Measurements from ENCODE around the gene RDH8.

The RDH8 gene

GRCh38 chr19:10010247-10010691, 3.0 kb upstream of the RDH8 start, which contains the start of gene COL5A3:
Gene COL5A3, minus strand, starts transcription at chr19:10010504. Its CDS starts 119 bp downstream, at chr19:10010385.
- no peak for TF ChIP-seq SNAI2 (CRISPR knock-in tag; IDR thresholded peaks at IDR 0.05)
- no peak for TF ChIP-seq BACH2 (CRISPR knock-in tag; IDR thresholded peaks at IDR 0.05; ENCODE audit: borderline replicate concordance)
- no peak for TF ChIP-seq TCF4 (CRISPR knock-in tag; IDR thresholded peaks at IDR 0.05; ENCODE audit: borderline replicate concordance)
- no peak for TF ChIP-seq TSHZ2 (CRISPR knock-in tag; IDR thresholded peaks at IDR 0.05)
- no peak for TF ChIP-seq ESRRG (CRISPR knock-in tag; IDR thresholded peaks at IDR 0.05)
- no peak for TF ChIP-seq OSR1 (CRISPR knock-in tag; IDR thresholded peaks at IDR 0.05)
- TF ChIP-seq ZFP3 (CRISPR knock-in tag; IDR thresholded peaks at IDR 0.05) = no peak
- no peak for TF ChIP-seq RARB (CRISPR knock-in tag; IDR thresholded peaks at IDR 0.05)
- TF ChIP-seq GLIS3 (CRISPR knock-in tag; IDR thresholded peaks at IDR 0.05) = no peak
- no peak for TF ChIP-seq ZNF565 (CRISPR knock-in tag; conservative IDR thresholded peaks at IDR 0.05; ENCODE audit: low read depth)
- no peak for TF ChIP-seq TOX (CRISPR knock-in tag; IDR thresholded peaks at IDR 0.05; ENCODE audit: borderline replicate concordance)
- no peak for TF ChIP-seq CSRNP3 (CRISPR knock-in tag; IDR thresholded peaks at IDR 0.05)
- TF ChIP-seq ARNTL (CRISPR knock-in tag; IDR thresholded peaks at IDR 0.05; ENCODE audit: borderline replicate concordance, low read depth) = no peak
- no peak for TF ChIP-seq CSDC2 (CRISPR knock-in tag; IDR thresholded peaks at IDR 0.05)
- no peak for TF ChIP-seq ISL1 (CRISPR knock-in tag; IDR thresholded peaks at IDR 0.05)
- ATAC-seq = no peak

- no peak for TF ChIP-seq ARNTL (CRISPR knock-in tag; IDR thresholded peaks at IDR 0.05; ENCODE audit: borderline replicate concordance, low read depth)
- TF ChIP-seq ISL1 (CRISPR knock-in tag; IDR thresholded peaks at IDR 0.05) = no peak
- no peak for TF ChIP-seq TCF4 (CRISPR knock-in tag; IDR thresholded peaks at IDR 0.05; ENCODE audit: borderline replicate concordance)
- TF ChIP-seq SNAI2 (CRISPR knock-in tag; IDR thresholded peaks at IDR 0.05) = no peak
- TF ChIP-seq ESRRG (CRISPR knock-in tag; IDR thresholded peaks at IDR 0.05) = no peak
- no peak for TF ChIP-seq TOX (CRISPR knock-in tag; IDR thresholded peaks at IDR 0.05; ENCODE audit: borderline replicate concordance)
- no peak for TF ChIP-seq CREB5 (CRISPR knock-in tag; IDR thresholded peaks at IDR 0.05; ENCODE audit: low read depth)
- no peak for TF ChIP-seq POU6F1 (CRISPR knock-in tag; IDR thresholded peaks at IDR 0.05; ENCODE audit: borderline replicate concordance, low read depth)
- TF ChIP-seq ZFP3 (CRISPR knock-in tag; IDR thresholded peaks at IDR 0.05) = no peak
- no peak for ATAC-seq
These were observed 2.3 kb upstream of the RDH8 start for GRCh38 chr19:10010939-10011338.

GRCh38 chr19:10011974-10012373, 1.3 kb upstream of the RDH8 start:
- no peak for ATAC-seq
- TF ChIP-seq RARB (CRISPR knock-in tag; IDR thresholded peaks at IDR 0.05) (no peak), ZNF70 (CRISPR knock-in tag; IDR thresholded peaks at IDR 0.05) (no peak), ZFP3 (CRISPR knock-in tag; IDR thresholded peaks at IDR 0.05) (no peak), ESRRG (CRISPR knock-in tag; IDR thresholded peaks at IDR 0.05) (no peak), TOX (CRISPR knock-in tag; IDR thresholded peaks at IDR 0.05; ENCODE audit: borderline replicate concordance) (no peak), CSDC2 (CRISPR knock-in tag; IDR thresholded peaks at IDR 0.05) (no peak), ARNTL (CRISPR knock-in tag; IDR thresholded peaks at IDR 0.05; ENCODE audit: borderline replicate concordance, low read depth) (no peak), POU6F1 (CRISPR knock-in tag; IDR thresholded peaks at IDR 0.05; ENCODE audit: borderline replicate concordance, low read depth) (no peak), CREB5 (CRISPR knock-in tag; IDR thresholded peaks at IDR 0.05; ENCODE audit: low read depth) (no peak), OSR1 (CRISPR knock-in tag; IDR thresholded peaks at IDR 0.05) (no peak), ZNF565 (CRISPR knock-in tag; conservative IDR thresholded peaks at IDR 0.05; ENCODE audit: low read depth) (no peak), CSRNP3 (CRISPR knock-in tag; IDR thresholded peaks at IDR 0.05) (no peak), GLIS3 (CRISPR knock-in tag; IDR thresholded peaks at IDR 0.05) (no peak), SNAI2 (CRISPR knock-in tag; IDR thresholded peaks at IDR 0.05) (no peak), ZFP30 (CRISPR knock-in tag; IDR thresholded peaks at IDR 0.05) (no peak), TSHZ2 (CRISPR knock-in tag; IDR thresholded peaks at IDR 0.05) (no peak), ZC3H10 (CRISPR knock-in tag; IDR thresholded peaks at IDR 0.05) (no peak), ISL1 (CRISPR knock-in tag; IDR thresholded peaks at IDR 0.05) (no peak)

Measured in SK-N-SH treated with all-trans-retinoic acid at 6 μM for 48 hours (cell line).